ENCODE data around the gene RNASE12. TPM values are rescaled to one million over a fixed set of nuclear protein-coding genes. Genes with fewer than 3 reads are reported as not detected.

RNASE12 gene, protein sequence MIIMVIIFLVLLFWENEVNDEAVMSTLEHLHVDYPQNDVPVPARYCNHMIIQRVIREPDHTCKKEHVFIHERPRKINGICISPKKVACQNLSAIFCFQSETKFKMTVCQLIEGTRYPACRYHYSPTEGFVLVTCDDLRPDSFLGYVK
- not detected for total RNA-seq
- polyA plus RNA-seq (2013, experiment 1 of 2): not detected
- polyA plus RNA-seq (2013, experiment 2 of 2): not detected
- 0 reads per million in 172 experiments for total RNA-seq

DNA sequence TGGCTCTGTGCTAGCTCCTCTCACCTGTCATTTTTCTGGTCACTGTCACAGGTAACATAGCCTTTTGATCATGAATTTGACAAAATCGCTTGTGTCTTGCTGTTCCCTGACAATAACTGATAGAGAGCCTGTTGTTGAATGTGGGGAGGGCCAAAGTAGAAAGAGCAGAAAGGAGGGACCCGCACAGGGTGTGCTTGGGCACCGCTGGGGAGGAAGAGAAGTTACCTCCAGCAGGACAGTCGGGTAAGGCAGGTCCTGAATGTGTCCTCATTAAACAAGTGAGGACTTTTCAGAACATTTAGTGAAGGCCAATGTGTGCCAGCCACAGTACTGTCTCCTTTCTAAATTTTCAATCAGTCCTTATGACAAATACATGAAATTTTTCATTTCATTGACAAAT, at the start of gene RNASE12:
Gene RNASE12, minus strand, starts transcription at position 142 of the 400 bp plus-strand sequence. CDS start 653 bp downstream, outside the sequence.
- DNase-seq (no peak), ATAC-seq (ENCODE audit: poor library complexity) (no peak)
- Mint-ChIP-seq H3K4me3 (no peak within 1 kb of the TSS), H3K9me3 (no peaks in the 10 kb centered on the region), H3K36me3 (ENCODE audit: low read depth) (no peaks in the 10 kb centered on the region), H3K27ac (no peak within 1 kb of the TSS), H3K27me3 (peaks cover 16% of the 10 kb centered on the region), H3K4me1 (ENCODE audit: low read depth) (peaks cover 6% of the 10 kb centered on the region)
- Histone ChIP-seq H3K27ac (ENCODE audit: low read depth in 1 of 2, low read length in 2 of 2) (no peak within 1 kb of the TSS), H3K4me1 (ENCODE audit: insufficient read depth, low read length) (no peaks in the 10 kb centered on the region), H3K4me3 (ENCODE audit: low read length) (no peak within 1 kb of the TSS), H3K9me3 (ENCODE audit: control insufficient read depth in 1 of 2, insufficient read depth in 1 of 2, low read length in 2 of 2) (no peaks in the 10 kb centered on the region), H3K27me3 (ENCODE audit: control insufficient read depth in 1 of 2, insufficient read depth in 2 of 2, low read length in 2 of 2) (peaks cover 0 to 3% of the 10 kb centered on the region in 2 experiments), H3K36me3 (ENCODE audit: insufficient read depth, low read length) (no peaks in the 10 kb centered on the region)
- no peak for TF ChIP-seq CTCF (IDR thresholded peaks at IDR 0.05)
- intact Hi-C loops (cut with DNase I, micrococcal nuclease): no loop called here
- ChIA-PET POLR2A (no interaction called here), CTCF (no interaction called here)

DNA sequence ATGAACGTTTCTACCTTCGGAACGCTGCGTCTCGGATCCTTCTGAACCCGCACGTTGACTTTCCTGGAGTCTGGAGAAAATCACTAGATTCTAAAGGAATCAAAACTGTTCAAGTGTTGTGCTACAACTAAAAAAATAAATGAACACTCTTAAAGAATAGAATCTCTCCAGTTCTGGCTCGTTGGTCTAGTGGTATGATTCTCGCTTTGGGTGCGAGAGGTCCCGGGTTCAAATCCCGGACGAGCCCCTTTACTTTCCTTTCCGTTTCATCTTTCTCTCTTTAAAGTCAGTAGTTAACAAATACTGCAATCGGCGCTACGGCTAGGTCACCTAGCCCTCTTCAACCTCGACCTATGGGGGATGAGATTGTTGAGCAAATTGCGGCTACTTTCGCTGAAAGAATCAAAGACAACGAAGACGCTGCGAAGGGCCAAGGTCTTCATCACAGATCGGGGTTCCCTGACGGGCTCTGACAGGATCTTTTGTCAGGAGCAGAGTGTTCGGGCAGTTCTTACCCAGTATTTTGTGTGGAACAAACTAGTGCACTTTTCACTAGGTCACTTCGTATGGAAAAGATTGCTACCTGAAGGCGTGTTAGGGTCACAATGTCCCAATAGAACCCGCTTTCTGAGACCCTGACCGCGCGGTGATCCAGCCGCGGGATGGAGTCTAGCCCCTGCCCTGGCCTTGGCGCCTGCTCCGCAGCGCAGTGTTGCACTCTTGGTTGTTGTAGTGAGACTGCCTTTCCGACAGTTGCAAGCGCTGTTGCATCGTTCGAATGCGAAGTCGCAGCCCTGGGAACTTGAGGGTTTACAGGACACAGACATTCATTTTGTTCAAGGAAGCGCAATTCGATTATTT, 41.9 kb upstream of the RNASE12 start:
- peaks cover 34% of the 10 kb centered on the region for H3K4me1 ChIP-seq (ENCODE audit: insufficient read depth, low read length)
- ATAC-seq (ENCODE audit: poor library complexity) (peak; percentile 58), DNase-seq (peak in 11 of 14 experiments; percentile 15 to 84 (median 50))
- Mint-ChIP-seq H3K4me1 (ENCODE audit: low read depth) (peaks cover 52% of the 10 kb centered on the region), H3K36me3 (ENCODE audit: low read depth) (peaks cover 25% of the 10 kb centered on the region), H3K4me3 (peak overlapping the region; percentile 97), H3K27ac (peak overlapping the region; percentile 94), H3K27me3 (peaks cover 26% of the 10 kb centered on the region), H3K9me3 (peaks cover 3% of the 10 kb centered on the region)
- TF ChIP-seq CTCF (IDR thresholded peaks at IDR 0.05): no peak
- H3K36me3 ChIP-seq (ENCODE audit: insufficient read depth, low read length): no peaks in the 10 kb centered on the region
- ChIA-PET CTCF (interaction anchor here (2.3 kb wide), 1 partner anchor 20 kb away, joined by 13 read pairs; no protein-coding TSS in a partner anchor), POLR2A (interaction anchor here (0.7 to 3.8 kb wide), 10 partner anchors 19 to 312 kb away, joined by 3 to 65 read pairs (median 6); partner anchors contain the start of genes PARP2, PIP4P1, RNASE4 and TEP1)
- H3K27me3 ChIP-seq (ENCODE audit: control insufficient read depth in 1 of 2, insufficient read depth in 2 of 2, low read length in 2 of 2): peaks cover 0 to 5% of the 10 kb centered on the region in 2 experiments
- peaks cover 0 to 8% of the 10 kb centered on the region in 2 experiments for H3K9me3 ChIP-seq (ENCODE audit: control insufficient read depth in 1 of 2, insufficient read depth in 1 of 2, low read length in 2 of 2)
- H3K4me3 ChIP-seq (ENCODE audit: low read length): peak overlapping the region; percentile 59
- intact Hi-C loops (cut with DNase I, micrococcal nuclease): loop anchor here (2.0 to 5.0 kb wide), 2 partner anchors 20 to 49 kb away; partner anchors contain the start of gene RNASE4 (in 1 of the 2)
- H3K27ac ChIP-seq (ENCODE audit: low read depth in 1 of 2, low read length in 2 of 2): no peak overlapping the region

- Mint-ChIP-seq H3K27me3 (peaks cover 27% of the 10 kb centered on the region), H3K4me1 (ENCODE audit: low read depth) (peaks cover 59% of the 10 kb centered on the region), H3K4me3 (peak overlapping the region; percentile 97), H3K27ac (peak overlapping the region; percentile 94), H3K9me3 (peaks cover 3% of the 10 kb centered on the region), H3K36me3 (ENCODE audit: low read depth) (peaks cover 25% of the 10 kb centered on the region)
- Histone ChIP-seq H3K9me3 (ENCODE audit: control insufficient read depth in 1 of 2, insufficient read depth in 1 of 2, low read length in 2 of 2) (peaks cover 0 to 8% of the 10 kb centered on the region in 2 experiments), H3K4me1 (ENCODE audit: insufficient read depth, low read length) (peaks cover 34% of the 10 kb centered on the region), H3K36me3 (ENCODE audit: insufficient read depth, low read length) (no peaks in the 10 kb centered on the region), H3K27me3 (ENCODE audit: control insufficient read depth in 1 of 2, insufficient read depth in 2 of 2, low read length in 2 of 2) (peaks cover 0 to 7% of the 10 kb centered on the region in 2 experiments), H3K4me3 (ENCODE audit: low read length) (peak overlapping the region; percentile 59), H3K27ac (ENCODE audit: low read depth in 1 of 2, low read length in 2 of 2) (no peak overlapping the region)
- ChIA-PET POLR2A (interaction anchor here (0.7 to 3.8 kb wide), 10 partner anchors 10 to 312 kb away, joined by 3 to 65 read pairs (median 6); partner anchors contain the start of genes PARP2, PIP4P1, RNASE4 and TEP1), CTCF (interaction anchor here (2.3 kb wide), 1 partner anchor 19 kb away, joined by 13 read pairs; no protein-coding TSS in a partner anchor)
- DNase-seq (no peak), ATAC-seq (ENCODE audit: poor library complexity) (peak; percentile 19)
- TF ChIP-seq CTCF (IDR thresholded peaks at IDR 0.05): no peak
- intact Hi-C loops (cut with DNase I, micrococcal nuclease): loop anchor here (2.0 to 5.0 kb wide), 2 partner anchors 20 to 50 kb away; partner anchors contain the start of gene RNASE4 (in 1 of the 2)
These were observed 41.3 kb upstream of the RNASE12 start for GRCh38 chr14:20632448-20632830.
